H9 (cell line): Measurements from ENCODE around the gene CXCL8. TPM values are rescaled to one million over a fixed set of nuclear protein-coding genes. Genes with fewer than 3 reads are reported as not detected.

ENCODE experiments used
- DNase-seq: peaks from one replicate; pipeline ENCODE4 v3.0.0-alpha.2; 2017
- H2AFZ ChIP-seq: one replicate; pipeline ENCODE4 v1.6.1; 2013; ENCODE audit warnings: mild to moderate bottlenecking, low read length, control low read depth, moderate library complexity
- H2AK5ac ChIP-seq: 2 replicates; pipeline ENCODE4 v1.6.1; 2013; ENCODE audit warnings: low read length, control low read depth, mixed read lengths; ENCODE audit not compliant: insufficient read length
- H2BK120ac ChIP-seq: one replicate; pipeline ENCODE4 v1.6.1; 2013; ENCODE audit warnings: low read depth, mild to moderate bottlenecking, low read length, control low read depth, inconsistent platforms; ENCODE audit not compliant: poor library complexity, severe bottlenecking
- H2BK12ac ChIP-seq: 2 replicates; pipeline ENCODE4 v1.6.1; 2013; ENCODE audit warnings: low read length, control low read depth, mixed read lengths, low read depth; ENCODE audit not compliant: insufficient read length
- H2BK15ac ChIP-seq: 2 replicates; pipeline ENCODE4 v1.6.1; 2013; ENCODE audit warnings: low read depth, low read length, control low read depth
- H2BK20ac ChIP-seq: one replicate; pipeline ENCODE4 v1.6.1; 2013; ENCODE audit warnings: low read depth, mild to moderate bottlenecking, low read length, control low read depth, inconsistent platforms; ENCODE audit not compliant: poor library complexity, severe bottlenecking
- H2BK5ac ChIP-seq: 2 replicates; pipeline ENCODE4 v1.6.1; 2013; ENCODE audit warnings: low read length, control low read depth, mixed read lengths; ENCODE audit not compliant: insufficient read length
- H3K14ac ChIP-seq: 2 replicates; pipeline ENCODE4 v1.6.1; 2013; ENCODE audit warnings: low read length, control low read depth; ENCODE audit not compliant: insufficient read depth
- H3K18ac ChIP-seq: 2 replicates; pipeline ENCODE4 v1.6.1; 2013; ENCODE audit warnings: low read depth, mild to moderate bottlenecking, mixed read lengths, low read length, control low read depth; ENCODE audit not compliant: insufficient read length
- H3K23ac ChIP-seq: 2 replicates; pipeline ENCODE4 v1.6.1; 2013; ENCODE audit warnings: low read length, control low read depth, mixed read lengths, low read depth; ENCODE audit not compliant: insufficient read length
- H3K23me2 ChIP-seq: 2 replicates; pipeline ENCODE4 v1.6.1; 2013; ENCODE audit warnings: low read depth, mild to moderate bottlenecking, mixed read lengths, low read length, control low read depth; ENCODE audit not compliant: insufficient read length, poor library complexity, severe bottlenecking
- H3K27ac ChIP-seq: 2 replicates; pipeline ENCODE4 v1.5.1; 2013; ENCODE audit warnings: low read length, control low read depth, mixed read lengths, low read depth; ENCODE audit not compliant: insufficient read length
- H3K27me3 ChIP-seq: 2 replicates; pipeline ENCODE4 v1.6.1; 2013; ENCODE audit warnings: low read length, control low read depth, inconsistent platforms; ENCODE audit not compliant: insufficient read depth
- H3K4ac ChIP-seq: 2 replicates; pipeline ENCODE4 v1.6.1; 2013; ENCODE audit warnings: low read depth, mild to moderate bottlenecking, control low read depth, inconsistent platforms, low read length, moderate library complexity
- H3K4me1 ChIP-seq: 2 replicates; pipeline ENCODE4 v1.6.1; 2013; ENCODE audit warnings: low read length, control low read depth, inconsistent platforms; ENCODE audit not compliant: insufficient read depth
- H3K4me2 ChIP-seq: 2 replicates; pipeline ENCODE4 v1.6.1; 2013; ENCODE audit warnings: low read length, control low read depth, mixed read lengths; ENCODE audit not compliant: insufficient read length, insufficient read depth
- H3K56ac ChIP-seq: 2 replicates; pipeline ENCODE4 v1.6.1; 2013; ENCODE audit warnings: low read depth, mild to moderate bottlenecking, mixed read lengths, low read length, control low read depth; ENCODE audit not compliant: insufficient read length
- H3K79me1 ChIP-seq: 2 replicates; pipeline ENCODE4 v1.6.1; 2013; ENCODE audit warnings: low read depth, mild to moderate bottlenecking, moderate library complexity, low read length, control low read depth, inconsistent platforms; ENCODE audit not compliant: insufficient read depth, poor library complexity, severe bottlenecking
- H3K79me2 ChIP-seq: 2 replicates; pipeline ENCODE4 v1.6.1; 2013; ENCODE audit warnings: low read length, control low read depth, inconsistent platforms; ENCODE audit not compliant: insufficient read depth
- H3K9ac ChIP-seq: 2 replicates; pipeline ENCODE4 v1.6.1; 2013; ENCODE audit warnings: low read length, control low read depth, mixed read lengths; ENCODE audit not compliant: insufficient read length; ENCODE audit errors: extremely low read depth
- H3K9me3 ChIP-seq: one replicate; pipeline ENCODE4 v1.6.1; 2013; ENCODE audit warnings: low read depth, low read length, inconsistent platforms; ENCODE audit not compliant: control insufficient read depth
- H3T11ph ChIP-seq: one replicate; pipeline ENCODE4 v1.6.1; 2013; ENCODE audit warnings: mild to moderate bottlenecking, low read length, control low read depth, inconsistent platforms
- H4K20me1 ChIP-seq: one replicate; pipeline ENCODE4 v1.6.1; 2013; ENCODE audit not compliant: control insufficient read depth, insufficient read length, insufficient read depth
- H4K5ac ChIP-seq: 2 replicates; pipeline ENCODE4 v1.6.1; 2013; ENCODE audit warnings: low read depth, mild to moderate bottlenecking, mixed read lengths, low read length, control low read depth; ENCODE audit not compliant: insufficient read length
- H4K8ac ChIP-seq: replicated peaks from 2 replicates; pipeline ENCODE4 v1.6.1; 2013; ENCODE audit warnings: low read length, control low read depth, mixed read lengths, low read depth; ENCODE audit not compliant: insufficient read length
- H4K91ac ChIP-seq: 2 replicates; pipeline ENCODE4 v1.6.1; 2013; ENCODE audit warnings: low read depth, mild to moderate bottlenecking, moderate library complexity, mixed read lengths, low read length, control low read depth; ENCODE audit not compliant: insufficient read length
- H3K27ac Mint-ChIP-seq, 3 experiments: 2 replicates in 2 of 3; 3 replicates in 1 of 3; pipeline ENCODE4 v1.8.0; 2020 to 2021; ENCODE audit warnings: mixed read lengths in 3 of 3, mild to moderate bottlenecking in 1 of 3, moderate library complexity in 1 of 3
- H3K27me3 Mint-ChIP-seq: 2 replicates; pipeline ENCODE4 v1.8.0; 2021; ENCODE audit warnings: low read depth, mild to moderate bottlenecking, moderate library complexity, mixed read lengths
- H3K36me3 Mint-ChIP-seq, 3 experiments: 2 replicates in 2 of 3; 3 replicates in 1 of 3; pipeline ENCODE4 v1.8.0; 2020 to 2021; ENCODE audit warnings: low read depth in 3 of 3, mixed read lengths in 3 of 3; ENCODE audit not compliant: insufficient read depth in 1 of 3
- H3K4me1 Mint-ChIP-seq, 2 experiments: 2 replicates each; pipeline ENCODE4 v1.8.0; 2020; ENCODE audit warnings: mixed read lengths in 2 of 2
- H3K4me3 Mint-ChIP-seq, 2 experiments: 2 replicates in 1 of 2; 3 replicates in 1 of 2; pipeline ENCODE4 v1.8.0; 2020 to 2021; ENCODE audit warnings: mild to moderate bottlenecking in 2 of 2, mixed read lengths in 2 of 2, moderate library complexity in 1 of 2
- H3K9me3 Mint-ChIP-seq, 2 experiments: 2 replicates in 1 of 2; 3 replicates in 1 of 2; pipeline ENCODE4 v1.8.0; 2020; ENCODE audit warnings: mild to moderate bottlenecking in 2 of 2, mixed read lengths in 2 of 2, moderate library complexity in 1 of 2
- CTCF ChIP-seq: fragments of 200-600 bp; sonication (generic); conservative IDR thresholded peaks from 3 replicates; pipeline ENCODE4 v1.8.0; 2021; ENCODE audit warnings: antibody characterized with exemption, mild to moderate bottlenecking
- WGBS: extraction: QIAGEN DNeasy Blood & Tissue Kit; methylation state at CpG from one replicate; pipeline ENCODE4 v1.1.7; 2013; ENCODE audit warnings: missing lambda C conversion rate, low lambda C conversion rate, mixed read lengths; ENCODE audit not compliant: insufficient read length; ENCODE audit errors: extremely low coverage; 5-methylcytosine and 5-hydroxymethylcytosine counted together
- total RNA-seq: library from RNA; stranded (reverse); gene quantifications from 2 replicates; pipeline ENCODE4 v1.2.1, GENCODE V29; 2021

Gene CXCL8
- total RNA-seq, 1 experiment from 2014 or later = not detected

GRCh38 chr4:73780834-73781233 lies 40.5 kb downstream of the CXCL8 start:
- H3K23ac ChIP-seq = no peak overlapping the region
- no peaks in the 10 kb centered on the region for H3K79me2 ChIP-seq
- H2BK15ac ChIP-seq = no peak overlapping the region
- H3K27ac ChIP-seq = no peak overlapping the region
- no peak for TF ChIP-seq CTCF
- no peak overlapping the region for H2AK5ac ChIP-seq
- no peak overlapping the region for H2AFZ ChIP-seq
- no peak overlapping the region for H2BK5ac ChIP-seq
- no peak overlapping the region for H2BK12ac ChIP-seq
- H3K4ac ChIP-seq = no peak overlapping the region
- Mint-ChIP-seq H3K4me3 (no peak overlapping the region), H3K27ac (no peak overlapping the region), H3K4me1 (no peaks in the 10 kb centered on the region), H3K9me3 (no peaks in the 10 kb centered on the region), H3K36me3 (no peaks in the 10 kb centered on the region), H3K27me3 (no peaks in the 10 kb centered on the region)
- H3K27me3 ChIP-seq = no peaks in the 10 kb centered on the region
- no peak overlapping the region for H2BK20ac ChIP-seq
- H4K20me1 ChIP-seq = no peaks in the 10 kb centered on the region
- DNase-seq = no peak
- no peak overlapping the region for H4K91ac ChIP-seq
- no peak overlapping the region for H3K56ac ChIP-seq
- no peak overlapping the region for H4K8ac ChIP-seq
- WGBS = no CpG with 5 or more reads among the region's 2 CpGs
- H3K4me2 ChIP-seq = no peak overlapping the region
- H2BK120ac ChIP-seq = no peak overlapping the region
- no peaks in the 10 kb centered on the region for H3K4me1 ChIP-seq
- no peaks in the 10 kb centered on the region for H3K23me2 ChIP-seq
- H3K18ac ChIP-seq = no peak overlapping the region
- no peak overlapping the region for H3T11ph ChIP-seq
- H4K5ac ChIP-seq = no peak overlapping the region
- H3K14ac ChIP-seq = no peak overlapping the region
- no peaks in the 10 kb centered on the region for H3K9me3 ChIP-seq
- H3K9ac ChIP-seq = no peak overlapping the region
- H3K79me1 ChIP-seq = no peaks in the 10 kb centered on the region
